Renal cortex interstitium (tissue), 11 donors: ENCODE measurements around the gene TLCD3B. TPM values are rescaled to one million over a fixed set of nuclear protein-coding genes. Genes with fewer than 3 reads are reported as not detected.

Experiments used
- DNase-seq, 11 donors: peaks; one replicate each; pipeline ENCODE4 v3.0.0-alpha.2; 2013; ENCODE audit warnings: low read depth in 9 of 11, low spot score in 4 of 11; ENCODE audit errors: extremely low read depth in 1 of 11
- polyA plus RNA-seq, 3 donors: library from polyadenylated mRNA; unstranded; fragments of 120-200 nt; gene quantifications; one replicate each; pipeline ENCODE4 v1.2.1, GENCODE V29; 2013; ENCODE audit not compliant: insufficient read length in 3 of 3

Gene TLCD3B
- polyA plus RNA-seq, 3 donors, result 0.65 to 1.8 (median 1.3) TPM

DNA sequence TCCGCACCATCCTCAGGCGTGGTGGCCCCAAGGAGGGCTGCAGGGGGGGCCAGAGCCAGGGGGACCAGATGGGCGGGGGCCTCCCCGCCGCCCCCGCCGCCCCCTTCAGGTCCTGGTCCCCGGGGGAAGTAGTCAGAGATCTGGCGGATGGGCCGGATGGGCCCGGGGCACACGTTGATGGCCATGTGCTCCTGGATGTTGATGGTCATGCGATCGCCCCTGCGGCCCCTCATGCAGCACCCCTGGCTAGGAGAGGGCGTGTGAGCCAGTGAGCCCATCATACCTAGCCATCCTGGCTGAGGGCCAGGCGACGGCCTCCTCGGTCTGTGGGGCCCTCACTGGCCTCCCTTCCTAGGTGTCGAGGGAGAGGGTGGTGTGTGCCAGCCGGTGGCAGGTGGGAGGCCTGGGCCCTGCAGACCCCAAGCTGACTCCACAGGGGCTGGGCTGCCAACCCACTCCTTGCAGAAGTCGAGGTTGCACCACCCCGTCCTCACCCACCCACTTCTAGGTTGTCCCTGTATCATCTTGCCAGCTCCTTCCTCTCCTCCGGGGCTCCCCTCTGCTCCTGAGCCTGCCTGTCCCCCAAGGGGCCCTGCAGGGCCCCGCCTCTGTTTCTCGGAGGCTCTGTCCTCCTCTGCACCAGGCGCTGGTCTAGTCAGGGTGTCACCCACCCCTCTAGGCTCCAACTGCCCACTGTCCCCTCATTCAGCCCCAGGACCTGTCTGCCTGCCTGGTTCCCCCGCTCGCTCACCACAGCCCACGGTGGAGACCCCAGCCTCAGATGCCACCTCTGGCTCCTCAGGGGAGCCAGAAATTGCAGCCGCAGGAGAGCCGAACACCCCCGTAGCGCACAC, 20.9 kb downstream of the TLCD3B start:
- DNase-seq, result no peak

- no peak for DNase-seq
Measured at GRCh38 chr16:30009085-30009862, 21.8 kb downstream of the TLCD3B start.

- DNase-seq, result no peak
Measured at GRCh38 chr16:30007378-30007895, 23.6 kb downstream of the TLCD3B start.

DNA sequence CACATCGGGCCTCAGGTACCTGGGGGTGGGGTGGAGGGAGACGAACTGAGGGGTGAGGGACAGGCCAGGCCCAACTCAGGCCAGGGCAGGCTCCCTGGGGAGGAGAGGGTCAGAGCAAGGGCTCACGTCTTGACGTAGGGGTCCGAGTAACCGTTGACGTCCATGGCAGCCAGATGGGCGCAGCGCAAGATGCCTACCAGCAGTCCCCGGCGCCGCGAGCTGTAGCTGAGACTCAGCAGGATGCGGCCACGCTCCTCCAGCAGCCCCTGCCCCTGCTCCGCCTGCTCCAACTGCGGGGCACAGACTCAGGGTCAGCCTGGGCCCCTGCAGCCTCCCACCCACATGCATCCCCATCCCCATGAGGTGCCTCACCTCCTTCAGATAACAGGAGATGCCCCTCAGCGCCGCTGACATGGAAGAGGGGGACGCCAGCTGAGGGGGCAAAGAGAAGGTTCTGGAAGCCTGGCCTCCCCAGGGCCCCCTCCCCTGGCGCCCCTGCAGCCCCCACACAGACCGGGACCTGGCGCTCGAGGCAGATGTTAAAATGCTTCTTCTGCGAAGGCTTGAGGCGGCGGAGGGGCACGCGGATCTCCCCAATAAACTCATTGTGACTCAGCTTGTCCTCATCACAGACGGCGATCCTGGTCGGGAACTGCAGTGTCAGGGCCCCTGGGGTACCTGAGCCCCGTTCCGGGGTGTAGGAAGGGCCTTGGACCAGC, 24.3 kb downstream of the TLCD3B start:
- DNase-seq, result no peak

DNA sequence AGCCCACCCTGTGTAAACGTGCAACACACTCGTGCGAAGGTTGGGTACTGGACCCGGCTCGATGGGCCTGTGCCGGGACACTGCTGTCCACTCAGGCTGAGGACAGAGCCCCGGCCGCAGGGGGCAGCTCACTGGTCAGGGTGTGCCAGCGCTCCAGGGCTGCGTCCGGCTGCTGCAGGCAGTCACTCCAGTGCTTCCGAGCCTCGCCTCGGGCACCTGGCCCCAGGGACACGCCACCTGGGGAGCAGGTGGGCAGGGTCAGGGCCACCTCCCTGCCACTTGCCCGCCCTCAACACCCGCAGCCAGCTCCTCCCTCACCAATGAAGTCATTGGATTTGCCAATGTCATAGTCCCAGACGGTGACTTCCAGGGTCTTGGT, 25.0 kb downstream of the TLCD3B start:
- no peak for DNase-seq

DNA sequence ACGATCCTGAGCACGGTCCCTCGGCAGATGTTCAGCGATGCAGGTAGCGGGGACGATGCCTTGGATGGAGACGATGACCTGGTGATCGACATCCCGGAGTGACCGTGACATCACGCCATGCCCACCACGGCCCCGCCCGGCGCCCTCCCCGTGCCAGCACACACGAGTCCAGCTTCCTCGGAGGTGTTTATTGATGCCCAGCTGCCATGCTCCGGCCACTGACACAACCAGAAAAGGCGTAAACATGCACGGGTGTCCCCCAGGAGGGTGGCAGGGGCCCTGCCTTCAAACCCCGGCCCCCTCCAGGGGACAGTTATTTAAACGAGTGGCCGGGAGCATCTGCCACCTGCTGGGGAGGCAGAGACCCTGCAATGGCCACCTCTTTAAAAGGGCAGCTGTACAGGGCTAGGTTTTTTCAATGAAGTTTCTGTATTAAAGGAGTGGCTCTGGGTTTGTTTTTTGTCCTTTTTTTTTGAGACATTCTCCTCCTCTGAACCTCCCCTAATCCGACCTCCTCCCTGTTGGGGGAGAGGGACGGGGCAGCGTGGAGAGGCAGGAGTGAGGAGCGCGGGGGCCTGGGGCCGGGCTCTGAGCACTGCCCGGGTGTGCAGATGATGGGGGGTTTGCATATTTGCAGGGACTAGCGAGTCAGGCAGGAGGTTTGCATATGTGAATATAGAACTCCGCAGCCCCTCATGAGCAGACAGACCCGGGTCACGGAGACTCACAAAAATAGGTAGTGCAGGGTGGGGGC, 25.6 kb downstream of the TLCD3B start:
- no peak for DNase-seq

DNA sequence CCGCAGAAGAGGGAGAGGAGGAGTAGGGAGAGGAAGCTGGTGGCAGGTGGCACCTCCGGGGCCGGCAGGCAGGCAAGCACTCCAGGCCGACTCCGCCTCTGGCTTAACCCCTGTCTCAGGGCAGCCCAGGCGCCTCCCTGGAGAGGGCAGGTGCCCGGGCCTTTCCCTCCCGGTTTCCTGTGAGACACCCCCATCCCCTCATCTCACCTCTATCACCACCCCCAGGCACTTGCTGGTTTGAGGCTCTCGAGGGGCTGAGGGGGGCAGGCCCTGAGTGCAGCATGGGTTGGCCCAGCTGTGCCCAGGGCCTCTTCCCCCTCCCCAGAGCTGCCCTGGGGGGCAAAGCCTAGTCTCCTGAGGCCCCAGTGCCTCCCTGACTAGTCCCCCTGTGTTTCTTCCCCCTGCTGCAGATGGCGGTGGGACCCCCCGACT, 26.2 kb downstream of the TLCD3B start:
- DNase-seq, result no peak

DNA sequence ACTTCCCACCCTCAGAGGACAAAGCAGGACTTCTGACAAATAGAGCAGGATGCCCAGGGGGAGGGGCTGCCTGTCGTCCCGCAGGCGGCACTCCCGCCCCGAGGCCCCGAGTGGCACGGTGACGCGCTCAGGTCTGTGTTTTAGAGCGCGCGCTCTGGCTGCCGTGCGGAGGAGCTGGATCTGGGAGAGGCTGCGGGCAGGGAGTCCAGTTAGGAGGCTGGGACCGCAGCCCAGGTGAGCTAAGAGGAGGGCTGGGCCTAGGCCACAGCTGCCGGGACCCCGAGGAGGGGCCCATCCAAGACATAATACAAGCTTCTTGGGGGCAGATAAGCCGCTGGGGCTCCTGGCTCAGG, 26.7 kb downstream of the TLCD3B start:
- no peak for DNase-seq

DNA sequence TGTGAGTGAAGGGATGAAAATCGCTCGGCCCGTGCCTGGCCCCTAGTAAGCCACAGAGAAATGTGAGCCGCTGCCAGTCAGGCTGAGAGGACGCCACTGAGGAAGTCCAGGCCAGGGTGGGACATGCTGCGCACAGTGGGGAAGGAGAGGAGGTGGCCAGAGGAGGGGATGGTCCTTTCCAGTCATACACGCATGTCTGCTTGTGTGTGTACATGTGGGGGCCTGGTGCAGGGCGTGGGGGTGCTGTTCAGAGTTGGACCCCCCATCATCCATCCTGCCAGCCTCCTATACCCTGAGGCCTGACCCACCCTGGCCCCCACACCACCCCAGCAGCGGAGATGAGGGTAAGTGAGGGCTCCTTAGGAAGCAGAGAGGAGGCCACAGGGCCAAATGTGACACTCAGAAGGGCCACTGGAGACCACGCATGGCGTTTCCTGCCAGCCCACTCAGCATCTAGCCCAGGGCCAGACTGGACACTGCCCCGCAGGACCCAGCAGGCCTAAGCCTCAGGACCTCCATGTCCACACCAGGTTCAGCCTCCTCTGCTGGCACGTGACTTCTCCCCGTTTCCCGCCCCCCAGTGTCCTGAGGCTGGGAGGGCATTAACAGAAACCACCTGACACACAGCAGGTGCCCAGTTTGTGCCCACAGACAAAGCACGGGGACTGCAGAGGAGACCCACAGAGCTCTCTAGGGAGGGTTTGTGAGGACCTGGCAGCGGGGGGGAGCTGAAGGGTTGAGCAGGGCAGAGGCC, 27.2 kb downstream of the TLCD3B start:
- no peak for DNase-seq

DNA sequence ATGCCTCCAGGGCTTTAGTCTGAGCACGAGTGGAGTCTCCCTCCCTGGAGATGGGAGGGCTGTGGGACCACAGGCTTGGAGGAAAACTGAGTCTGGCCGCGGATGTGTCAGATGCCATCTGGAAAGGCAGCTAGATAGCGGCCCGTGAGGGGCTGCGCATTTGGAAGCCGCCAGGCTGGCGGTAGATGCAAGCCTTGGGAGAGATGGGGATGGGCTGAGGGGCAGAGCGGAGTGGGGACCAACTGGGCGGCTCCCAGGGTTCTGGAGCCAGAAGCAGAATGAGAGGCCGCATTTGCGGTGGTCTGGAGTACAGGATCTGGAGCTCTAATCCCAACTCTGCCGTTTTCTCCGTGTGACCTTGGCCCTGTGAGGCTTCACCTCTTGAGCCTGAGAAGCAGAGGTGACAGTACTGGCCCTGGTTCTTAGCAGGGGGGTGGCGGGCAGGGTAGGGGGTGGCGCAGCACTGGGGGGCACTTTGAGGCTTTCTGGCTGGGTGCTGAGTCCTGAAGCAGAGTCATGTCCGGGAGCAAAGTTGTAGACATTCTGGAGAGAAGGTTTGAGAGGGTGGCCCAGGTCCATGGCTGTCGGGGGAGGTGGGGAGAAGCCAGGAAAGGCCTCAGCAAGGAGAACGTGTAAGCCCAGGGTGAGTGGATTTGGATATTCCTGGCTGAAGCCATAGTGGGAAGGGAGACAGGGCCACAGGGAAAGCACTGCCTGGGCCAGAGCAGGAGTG, 28.3 kb downstream of the TLCD3B start:
- no peak for DNase-seq

- no peak for DNase-seq
Measured at GRCh38 chr16:30000735-30001631, 30.1 kb downstream of the TLCD3B start.

DNA sequence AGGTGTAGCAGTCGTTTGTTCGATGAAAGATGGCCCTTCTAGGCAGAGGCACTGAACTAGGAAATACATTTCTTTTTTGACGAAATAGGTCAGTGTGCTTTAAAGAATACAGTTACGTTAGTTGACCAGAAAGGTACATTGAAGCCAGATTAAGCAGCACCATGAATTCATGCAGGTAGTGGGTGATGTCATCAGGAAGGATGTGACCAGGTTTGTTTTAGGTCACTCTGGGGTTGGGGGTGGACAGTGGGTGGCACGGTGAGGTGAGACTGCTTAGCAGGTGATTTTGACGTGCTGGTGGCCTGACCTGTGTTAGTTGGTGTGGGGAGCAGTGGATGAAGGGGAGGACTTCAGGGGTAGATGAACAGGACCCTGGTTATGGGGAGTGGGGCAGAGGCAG, 31.5 kb downstream of the TLCD3B start:
- DNase-seq, result no peak

GRCh38 chr16:29996766-29997250, 34.3 kb downstream of the TLCD3B start:
- DNase-seq, result no peak

- peak; percentile 86 to 96 (median 94) for DNase-seq
Measured at GRCh38 chr16:29995911-29996765, 34.9 kb downstream of the TLCD3B start, which contains the start of gene INO80E. Gene INO80E (plus strand): TSS chr16:29996241. CDS start chr16:29996311, 70 bp downstream.

DNA sequence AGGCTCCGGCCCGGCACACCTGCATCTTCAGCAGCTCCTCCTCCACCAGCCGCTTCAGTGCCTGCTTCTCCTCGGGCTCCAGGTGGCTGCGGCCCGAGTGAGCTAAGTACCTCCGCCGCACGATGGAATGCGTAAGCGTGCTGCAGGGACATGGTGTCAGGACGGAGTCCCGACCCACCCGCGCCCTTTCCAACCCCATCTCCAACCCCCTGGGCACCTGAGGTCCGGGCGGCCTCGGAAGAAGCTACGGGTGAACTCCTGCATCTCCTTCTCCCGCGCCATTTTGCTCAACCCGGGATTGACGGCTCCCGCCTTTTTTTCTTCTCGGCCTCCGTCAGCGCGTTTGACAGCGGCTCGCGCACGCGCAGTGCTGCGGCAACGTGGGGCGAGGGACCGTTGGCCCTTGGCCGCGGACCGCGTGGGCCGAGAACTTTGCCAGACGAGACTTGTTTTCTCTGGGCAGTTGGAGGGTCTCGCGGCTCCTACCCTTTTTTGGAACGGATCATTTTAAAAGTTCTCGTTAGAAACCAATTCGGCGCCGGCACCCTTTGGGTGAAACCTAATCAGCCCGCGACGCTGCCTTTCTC, 35.7 kb downstream of the TLCD3B start, which contains the start of gene HIRIP3:
TSS of gene HIRIP3 (minus strand) at position 294 of the 587 bp plus-strand sequence. CDS start at position 282, 12 bp downstream.
- DNase-seq, result peak in 9 of 11 donors; percentile 58 to 84 (median 73)
